NCI-H146 (cell line): ENCODE measurements around the gene CDH5.
"Not testable (repeated sequence)": the region's sequence is repeated elsewhere in the genome, so short reads cannot be mapped to it uniquely, and the experiment has no call there.

ENCODE experiments used
- DNase-seq: peaks from one replicate; lab custom pipeline; 2025; lab: John Stamatoyannopoulos, UW

CDH5 gene

DNA sequence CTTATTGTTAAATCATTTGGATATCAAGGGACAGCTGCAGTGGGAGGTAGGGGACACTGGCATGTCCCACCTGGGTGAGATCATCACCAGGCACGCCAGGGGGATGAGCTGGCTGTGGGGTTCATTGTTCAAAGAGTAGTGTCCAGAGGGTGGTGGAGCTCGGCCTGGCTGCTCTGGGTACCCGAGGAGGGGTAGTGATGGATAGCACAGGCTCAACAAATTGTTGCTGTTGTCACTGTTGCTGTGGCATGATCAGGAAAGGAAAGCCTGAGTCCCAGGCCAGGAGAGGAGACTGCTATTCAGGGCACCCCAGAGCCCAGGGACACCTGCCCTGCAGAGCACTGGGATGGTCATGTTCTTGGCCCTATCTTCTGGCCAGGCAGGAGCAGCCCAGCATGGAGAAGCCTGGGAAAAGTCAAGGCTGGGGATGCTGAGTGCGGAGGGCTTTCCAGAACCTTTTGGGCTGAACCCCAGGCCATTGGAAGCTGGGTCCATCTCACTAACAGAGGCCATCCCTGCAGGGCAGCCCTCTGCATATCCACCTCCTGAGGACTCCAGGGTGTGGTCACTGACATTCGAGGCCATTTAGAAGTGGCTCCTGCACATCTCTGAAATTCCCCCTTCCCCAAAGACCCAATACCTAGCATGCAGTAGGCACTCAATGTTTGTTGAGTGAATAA is 72.7 kb downstream of the CDH5 start:
- DNase-seq, result no peak

- DNase-seq, result no peak
Measured at GRCh38 chr16:66440271-66440802, 73.8 kb downstream of the CDH5 start.

DNA sequence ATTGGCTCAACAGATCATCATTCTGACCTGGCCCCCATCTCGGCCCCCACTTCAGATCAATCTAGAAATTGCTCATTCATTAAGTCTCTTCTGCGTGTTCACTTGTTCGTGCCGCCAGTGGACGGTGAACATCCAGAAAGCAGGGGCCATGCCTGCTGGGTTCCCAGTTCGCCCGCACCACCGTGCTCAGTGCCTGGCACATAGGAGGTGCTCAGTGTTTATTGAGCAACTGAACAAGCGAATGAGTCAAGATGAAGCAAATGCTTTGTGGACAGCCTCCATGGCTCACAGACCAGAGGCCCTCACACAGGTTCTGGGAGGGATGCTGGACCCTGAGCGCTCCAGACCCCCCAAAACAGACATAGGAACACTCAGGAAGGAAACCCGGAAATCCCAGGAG is 74.5 kb downstream of the CDH5 start:
- no peak for DNase-seq

DNA sequence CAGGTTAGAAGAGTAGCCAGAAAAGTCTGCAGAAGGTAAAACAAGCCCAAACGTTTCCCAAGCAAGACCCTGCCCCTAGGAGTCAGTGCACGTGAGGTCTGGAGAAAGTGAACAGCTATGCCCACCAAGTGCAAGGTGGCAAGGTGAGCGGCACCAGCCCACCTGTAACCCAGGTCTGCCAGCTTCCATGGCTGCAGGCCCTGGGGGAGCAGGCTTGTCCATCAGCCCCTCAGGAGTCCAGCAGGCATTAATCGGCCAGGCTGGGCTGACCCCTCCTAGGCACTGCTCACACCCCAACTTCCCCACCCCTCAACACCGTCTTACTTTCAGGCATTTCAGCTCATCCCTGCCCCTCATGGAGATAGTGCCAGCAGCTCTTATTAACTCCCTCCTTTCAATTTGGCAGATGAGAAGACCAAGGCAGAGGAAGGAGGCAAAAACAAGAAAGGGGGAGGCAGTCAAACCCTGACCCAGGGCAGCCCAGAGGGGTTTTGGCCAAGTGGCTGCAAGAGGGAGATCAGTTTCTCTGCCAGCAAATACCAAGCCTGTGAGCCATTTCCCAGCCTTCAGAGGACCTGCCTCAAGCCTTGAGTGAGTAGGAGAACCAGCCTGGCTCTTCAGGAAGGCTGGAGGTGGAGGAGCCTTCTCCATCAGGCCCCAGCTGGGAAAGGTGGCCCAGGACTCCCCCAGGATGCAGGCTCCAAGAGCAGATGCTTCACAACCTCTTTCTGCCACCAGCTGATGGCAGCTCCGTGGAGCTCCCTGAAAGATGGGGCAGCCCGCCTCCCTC is 75.3 kb downstream of the CDH5 start:
- no peak for DNase-seq

DNA sequence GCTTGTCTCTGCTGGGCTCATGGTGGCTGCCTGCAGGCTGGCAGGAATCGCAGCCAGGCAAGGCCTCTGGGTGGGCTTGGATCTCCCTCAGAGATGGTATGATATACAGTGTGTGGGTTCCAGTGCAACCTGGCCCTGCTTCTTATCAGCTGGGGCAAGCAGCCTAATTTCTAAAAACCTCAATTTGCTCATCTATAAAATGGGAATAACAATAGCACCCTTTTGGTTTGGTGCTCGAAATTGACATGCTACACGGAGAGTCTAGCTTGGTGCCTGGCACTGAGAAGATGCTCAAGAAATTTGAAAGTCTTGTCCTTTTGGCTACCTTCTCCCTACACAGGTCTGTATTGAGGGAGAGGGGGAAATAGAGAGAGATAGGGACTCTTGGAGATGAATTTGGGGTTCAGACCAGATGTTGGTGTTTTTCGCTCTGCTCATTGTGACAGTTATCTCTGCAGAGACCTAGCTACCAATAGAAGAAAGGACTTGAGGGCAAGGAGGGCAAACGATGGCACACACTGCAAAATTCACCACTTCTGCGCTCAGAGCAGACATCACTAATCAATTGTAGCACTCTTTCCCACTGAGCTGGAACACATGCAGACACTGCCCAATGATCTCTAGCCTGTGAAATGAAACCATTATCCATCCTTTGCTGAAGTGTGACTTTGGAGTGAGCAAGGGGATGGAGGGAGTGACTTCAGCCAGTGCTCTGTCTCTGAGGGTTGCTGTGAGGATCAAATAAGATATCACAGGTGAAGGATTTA is 76.2 kb downstream of the CDH5 start:
- DNase-seq, result no peak

GRCh38 chr16:66443269-66443652 is 76.8 kb downstream of the CDH5 start:
- DNase-seq, result no peak

DNA sequence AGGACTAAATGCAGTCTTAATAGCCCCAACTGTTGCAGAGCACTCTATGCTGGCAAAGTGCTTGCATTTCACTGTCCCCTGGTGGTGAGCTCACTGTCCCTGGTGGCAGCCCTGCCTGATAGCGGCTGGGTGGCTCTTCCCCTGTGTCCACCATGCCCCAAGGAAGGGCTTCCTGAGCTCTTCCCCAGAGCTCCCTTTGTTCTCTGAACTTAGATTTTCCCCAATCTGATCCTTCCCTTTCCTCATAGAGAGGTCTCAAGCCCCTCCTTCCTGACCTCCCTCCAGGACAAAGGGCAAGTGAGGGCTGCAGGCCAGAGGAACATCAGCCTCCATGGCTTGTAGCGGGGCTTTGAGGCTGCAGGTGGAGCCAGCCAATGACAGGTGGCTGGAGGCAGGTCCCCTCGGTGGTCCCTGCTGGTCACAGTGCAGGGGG is 77.6 kb downstream of the CDH5 start:
- DNase-seq, result no peak

DNA sequence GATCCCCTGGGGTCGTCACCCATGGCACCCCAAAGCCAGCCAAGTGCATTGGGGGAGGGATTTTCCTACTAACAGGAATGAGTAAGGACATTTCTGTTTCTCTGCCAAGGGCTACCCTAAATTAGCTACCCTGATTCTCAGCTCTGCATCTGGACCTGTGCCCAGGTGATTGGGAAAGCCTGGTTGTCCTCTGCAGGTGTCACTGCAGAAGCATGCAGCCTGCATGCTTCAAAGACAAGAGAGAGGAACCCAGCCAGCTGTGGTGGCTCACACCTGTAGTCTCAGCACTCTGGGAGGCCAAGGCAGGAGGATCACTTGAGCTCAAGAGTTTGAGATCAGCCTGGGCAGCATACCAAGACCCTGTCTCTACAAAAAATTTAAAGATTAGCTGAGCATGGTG is 80.2 kb downstream of the CDH5 start:
- no peak for DNase-seq

GRCh38 chr16:66447491-66447890 is 81.0 kb downstream of the CDH5 start:
- DNase-seq, result no peak

- DNase-seq, result no peak
Measured at GRCh38 chr16:66451548-66451947, 85.1 kb downstream of the CDH5 start.

- not testable (repeated sequence) for DNase-seq
Measured at GRCh38 chr16:66453230-66453629, 86.7 kb downstream of the CDH5 start.
